HEK293 (cell line): ENCODE measurements around the gene BTRC.

ENCODE experiments used
- EGR2 ChIP-seq: fragments of 450-650 bp; formaldehyde crosslinking; IDR thresholded peaks from 2 replicates; pipeline ENCODE4 v1.5.1; 2016; ENCODE audit warnings: low read depth, missing biosample characterization, missing genetic modification characterization
- GLIS1 ChIP-seq: fragments of 450-650 bp; formaldehyde crosslinking; IDR thresholded peaks from 2 replicates; pipeline ENCODE4 v1.5.1; 2016; ENCODE audit warnings: missing biosample characterization, missing genetic modification characterization
- IKZF3 ChIP-seq: fragments of 450-650 bp; IDR thresholded peaks from 2 replicates; pipeline ENCODE4 v1.5.0; 2018; ENCODE audit warnings: missing biosample characterization, mild to moderate bottlenecking, missing genetic modification characterization, moderate library complexity
- INSM2 ChIP-seq: fragments of 450-650 bp; formaldehyde crosslinking; IDR thresholded peaks from 2 replicates; pipeline ENCODE4 v1.5.1; 2016; ENCODE audit warnings: missing biosample characterization, missing genetic modification characterization
- KLF7 ChIP-seq: fragments of 450-650 bp; formaldehyde crosslinking; IDR thresholded peaks from 2 replicates; pipeline ENCODE4 v1.5.1; 2016; ENCODE audit warnings: missing biosample characterization, missing genetic modification characterization, borderline replicate concordance
- SP3 ChIP-seq: fragments of 450-650 bp; formaldehyde crosslinking; IDR thresholded peaks from 2 replicates; pipeline ENCODE4 v1.5.1; 2016; ENCODE audit warnings: missing biosample characterization, missing genetic modification characterization
- SP7 ChIP-seq: fragments of 450-650 bp; formaldehyde crosslinking; IDR thresholded peaks from 2 replicates; pipeline ENCODE4 v1.5.1; 2016; ENCODE audit warnings: missing biosample characterization, missing genetic modification characterization
- ZBTB1 ChIP-seq: fragments of 450-650 bp; formaldehyde crosslinking; IDR thresholded peaks from 2 replicates; pipeline ENCODE4 v1.5.1; 2016; ENCODE audit warnings: missing biosample characterization, missing genetic modification characterization
- ZBTB21 ChIP-seq: fragments of 450-650 bp; formaldehyde crosslinking; IDR thresholded peaks from 2 replicates; pipeline ENCODE4 v1.5.1; 2017; ENCODE audit warnings: missing biosample characterization, missing genetic modification characterization
- ZBTB49 ChIP-seq: fragments of 450-650 bp; formaldehyde crosslinking; IDR thresholded peaks from 2 replicates; pipeline ENCODE4 v1.5.1; 2016; ENCODE audit warnings: missing biosample characterization, missing genetic modification characterization, low read depth
- ZEB2 ChIP-seq: fragments of 450-650 bp; formaldehyde crosslinking; IDR thresholded peaks from 2 replicates; pipeline ENCODE4 v1.5.1; 2016; ENCODE audit warnings: missing biosample characterization, missing genetic modification characterization
- ZNF148 ChIP-seq: fragments of 450-650 bp; formaldehyde crosslinking; IDR thresholded peaks from 2 replicates; pipeline ENCODE4 v1.5.0; 2017; ENCODE audit warnings: missing biosample characterization, missing genetic modification characterization, borderline replicate concordance
- ZNF223 ChIP-seq: fragments of 450-650 bp; formaldehyde crosslinking; IDR thresholded peaks from 2 replicates; pipeline ENCODE4 v1.5.1; 2016; ENCODE audit warnings: missing biosample characterization, missing genetic modification characterization
- ZNF239 ChIP-seq: fragments of 450-650 bp; formaldehyde crosslinking; IDR thresholded peaks from 2 replicates; pipeline ENCODE4 v1.5.1; 2016; ENCODE audit warnings: missing biosample characterization, missing genetic modification characterization
- ZNF37A ChIP-seq: fragments of 450-650 bp; IDR thresholded peaks from 2 replicates; pipeline ENCODE4 v1.5.1; 2018; ENCODE audit warnings: missing biosample characterization, missing genetic modification characterization
- ZNF394 ChIP-seq: fragments of 450-650 bp; formaldehyde crosslinking; IDR thresholded peaks from 2 replicates; pipeline ENCODE4 v1.5.1; 2016; ENCODE audit warnings: missing biosample characterization, missing genetic modification characterization, mild to moderate bottlenecking, moderate library complexity, borderline replicate concordance
- ZNF555 ChIP-seq: fragments of 450-650 bp; formaldehyde crosslinking; conservative IDR thresholded peaks from 2 replicates; pipeline ENCODE4 v1.5.1; 2017; ENCODE audit warnings: missing biosample characterization, mild to moderate bottlenecking, missing genetic modification characterization, inconsistent platforms
- ZNF664 ChIP-seq: fragments of 450-650 bp; formaldehyde crosslinking; IDR thresholded peaks from 2 replicates; pipeline ENCODE4 v1.5.1; 2016; ENCODE audit warnings: missing biosample characterization, missing genetic modification characterization
- ZNF692 ChIP-seq: fragments of 450-650 bp; formaldehyde crosslinking; IDR thresholded peaks from 2 replicates; pipeline ENCODE4 v1.5.1; 2016; ENCODE audit warnings: missing biosample characterization, missing genetic modification characterization
- ZNF701 ChIP-seq: fragments of 450-650 bp; formaldehyde crosslinking; IDR thresholded peaks from 2 replicates; pipeline ENCODE4 v1.5.1; 2016; ENCODE audit warnings: missing biosample characterization, missing genetic modification characterization
- ZXDB ChIP-seq: fragments of 450-650 bp; formaldehyde crosslinking; IDR thresholded peaks from 2 replicates; pipeline ENCODE4 v1.5.1; 2016; ENCODE audit warnings: missing biosample characterization, missing genetic modification characterization
- TF ChIP-seq, protein P1 (sequence below): fragments of 450-650 bp; formaldehyde crosslinking; IDR thresholded peaks from 2 replicates; pipeline ENCODE4 v1.5.1; 2016; ENCODE audit warnings: missing biosample characterization, missing genetic modification characterization
- TF ChIP-seq, protein P2 (sequence below): fragments of 450-650 bp; formaldehyde crosslinking; IDR thresholded peaks from 2 replicates; pipeline ENCODE4 v1.5.1; 2017; ENCODE audit warnings: missing biosample characterization, missing genetic modification characterization
- TF ChIP-seq, protein P3 (sequence below): fragments of 450-650 bp; IDR thresholded peaks from 2 replicates; pipeline ENCODE4 v1.5.1; 2018; ENCODE audit warnings: missing biosample characterization, mild to moderate bottlenecking, missing genetic modification characterization

Gene BTRC

DNA sequence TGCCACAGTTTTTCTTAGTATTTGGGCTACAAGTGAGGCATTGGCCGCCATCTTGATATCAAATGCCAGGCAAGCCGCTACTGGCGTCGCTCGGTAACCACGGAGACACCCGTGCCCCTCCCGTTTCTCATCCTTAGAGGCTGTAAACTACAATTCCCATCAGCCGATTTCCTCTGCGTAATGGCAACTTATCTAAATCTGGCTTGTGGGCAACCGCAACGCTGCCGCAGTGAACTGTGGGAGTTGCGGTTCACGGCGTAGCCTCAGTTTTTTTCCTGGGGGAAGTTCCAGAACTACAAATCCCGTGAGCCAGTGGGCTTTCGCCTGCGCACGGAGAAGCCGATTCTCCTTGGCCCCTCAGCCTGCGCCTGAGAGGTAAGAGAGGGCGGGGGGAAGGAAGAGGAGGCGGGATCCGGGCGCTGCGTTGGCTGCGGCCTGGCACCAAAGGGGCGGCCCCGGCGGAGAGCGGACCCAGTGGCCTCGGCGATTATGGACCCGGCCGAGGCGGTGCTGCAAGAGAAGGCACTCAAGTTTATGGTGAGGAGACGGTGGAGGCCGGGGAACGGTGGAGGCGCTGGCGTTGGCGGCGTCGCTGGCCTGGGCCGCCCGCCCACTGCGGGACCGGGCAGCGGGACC is at the start of gene BTRC (continued):
- TF ChIP-seq, protein P1, sequence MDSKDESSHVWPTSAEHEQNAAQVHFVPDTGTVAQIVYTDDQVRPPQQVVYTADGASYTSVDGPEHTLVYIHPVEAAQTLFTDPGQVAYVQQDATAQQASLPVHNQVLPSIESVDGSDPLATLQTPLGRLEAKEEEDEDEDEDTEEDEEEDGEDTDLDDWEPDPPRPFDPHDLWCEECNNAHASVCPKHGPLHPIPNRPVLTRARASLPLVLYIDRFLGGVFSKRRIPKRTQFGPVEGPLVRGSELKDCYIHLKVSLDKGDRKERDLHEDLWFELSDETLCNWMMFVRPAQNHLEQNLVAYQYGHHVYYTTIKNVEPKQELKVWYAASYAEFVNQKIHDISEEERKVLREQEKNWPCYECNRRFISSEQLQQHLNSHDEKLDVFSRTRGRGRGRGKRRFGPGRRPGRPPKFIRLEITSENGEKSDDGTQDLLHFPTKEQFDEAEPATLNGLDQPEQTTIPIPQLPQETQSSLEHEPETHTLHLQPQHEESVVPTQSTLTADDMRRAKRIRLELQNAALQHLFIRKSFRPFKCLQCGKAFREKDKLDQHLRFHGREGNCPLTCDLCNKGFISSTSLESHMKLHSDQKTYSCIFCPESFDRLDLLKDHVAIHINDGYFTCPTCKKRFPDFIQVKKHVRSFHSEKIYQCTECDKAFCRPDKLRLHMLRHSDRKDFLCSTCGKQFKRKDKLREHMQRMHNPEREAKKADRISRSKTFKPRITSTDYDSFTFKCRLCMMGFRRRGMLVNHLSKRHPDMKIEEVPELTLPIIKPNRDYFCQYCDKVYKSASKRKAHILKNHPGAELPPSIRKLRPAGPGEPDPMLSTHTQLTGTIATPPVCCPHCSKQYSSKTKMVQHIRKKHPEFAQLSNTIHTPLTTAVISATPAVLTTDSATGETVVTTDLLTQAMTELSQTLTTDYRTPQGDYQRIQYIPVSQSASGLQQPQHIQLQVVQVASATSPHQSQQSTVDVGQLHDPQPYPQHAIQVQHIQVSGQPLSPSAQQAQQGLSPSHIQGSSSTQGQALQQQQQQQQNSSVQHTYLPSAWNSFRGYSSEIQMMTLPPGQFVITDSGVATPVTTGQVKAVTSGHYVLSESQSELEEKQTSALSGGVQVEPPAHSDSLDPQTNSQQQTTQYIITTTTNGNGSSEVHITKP = peak; percentile 92
- TF ChIP-seq INSM2 (tag by site-specific recombination) (no peak), SP7 (tag by site-specific recombination) (0 out of 2 replicates have a peak, but pooled peaks have one; percentile 14), ZXDB (peak; percentile 72), ZNF555 (tag by site-specific recombination) (no peak), ZBTB1 (tag by site-specific recombination) (no peak), ZNF223 (tag by site-specific recombination) (peak; percentile 79), SP3 (tag by site-specific recombination) (peak; percentile 98), ZNF692 (tag by site-specific recombination) (peak; percentile 56; the same call in 1 of the 2 replicates), ZNF664 (tag by site-specific recombination) (peak; percentile 48; the same call in 1 of the 2 replicates), GLIS1 (tag by site-specific recombination) (peak; percentile 68), ZNF239 (tag by site-specific recombination) (no peak), EGR2 (tag by site-specific recombination) (peak; percentile 87), ZNF37A (tag by site-specific recombination) (0 out of 2 replicates have a peak, but pooled peaks have one; percentile 33), ZNF148 (tag by site-specific recombination) (no peak), IKZF3 (tag by site-specific recombination) (peak; percentile 63), KLF7 (0 out of 2 replicates have a peak, but pooled peaks have one; percentile 16), ZNF701 (tag by site-specific recombination) (no peak), ZNF394 (peak; percentile 17; the same call in 1 of the 2 replicates), ZEB2 (tag by site-specific recombination) (peak; percentile 12; the same call in 1 of the 2 replicates), ZBTB21 (peak; percentile 40; the same call in 1 of the 2 replicates), ZBTB49 (tag by site-specific recombination) (no peak)
- TF ChIP-seq, protein P2, sequence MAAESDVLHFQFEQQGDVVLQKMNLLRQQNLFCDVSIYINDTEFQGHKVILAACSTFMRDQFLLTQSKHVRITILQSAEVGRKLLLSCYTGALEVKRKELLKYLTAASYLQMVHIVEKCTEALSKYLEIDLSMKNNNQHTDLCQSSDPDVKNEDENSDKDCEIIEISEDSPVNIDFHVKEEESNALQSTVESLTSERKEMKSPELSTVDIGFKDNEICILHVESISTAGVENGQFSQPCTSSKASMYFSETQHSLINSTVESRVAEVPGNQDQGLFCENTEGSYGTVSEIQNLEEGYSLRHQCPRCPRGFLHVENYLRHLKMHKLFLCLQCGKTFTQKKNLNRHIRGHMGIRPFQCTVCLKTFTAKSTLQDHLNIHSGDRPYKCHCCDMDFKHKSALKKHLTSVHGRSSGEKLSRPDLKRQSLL = peak; percentile 46; the same call in 1 of the 2 replicates
- TF ChIP-seq, protein P3, sequence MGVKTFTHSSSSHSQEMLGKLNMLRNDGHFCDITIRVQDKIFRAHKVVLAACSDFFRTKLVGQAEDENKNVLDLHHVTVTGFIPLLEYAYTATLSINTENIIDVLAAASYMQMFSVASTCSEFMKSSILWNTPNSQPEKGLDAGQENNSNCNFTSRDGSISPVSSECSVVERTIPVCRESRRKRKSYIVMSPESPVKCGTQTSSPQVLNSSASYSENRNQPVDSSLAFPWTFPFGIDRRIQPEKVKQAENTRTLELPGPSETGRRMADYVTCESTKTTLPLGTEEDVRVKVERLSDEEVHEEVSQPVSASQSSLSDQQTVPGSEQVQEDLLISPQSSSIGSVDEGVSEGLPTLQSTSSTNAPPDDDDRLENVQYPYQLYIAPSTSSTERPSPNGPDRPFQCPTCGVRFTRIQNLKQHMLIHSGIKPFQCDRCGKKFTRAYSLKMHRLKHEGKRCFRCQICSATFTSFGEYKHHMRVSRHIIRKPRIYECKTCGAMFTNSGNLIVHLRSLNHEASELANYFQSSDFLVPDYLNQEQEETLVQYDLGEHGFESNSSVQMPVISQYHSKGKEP (tag by site-specific recombination) = peak; percentile 49; the same call in 1 of the 2 replicates
